GM19238 (cell line): ENCODE data around the gene STARD10.

ENCODE experiments used
- DNase-seq: peaks from one replicate; pipeline ENCODE4 v3.0.0; 2011; ENCODE audit warnings: low spot score; ENCODE audit not compliant: insufficient read length

STARD10 gene

GRCh38 chr11:72766152-72766902 lies 27.5 kb downstream of the STARD10 start:
- DNase-seq, result no peak

- no peak for DNase-seq
These were observed 29.3 kb downstream of the STARD10 start for GRCh38 chr11:72764503-72764902.

- DNase-seq, result no peak
These were observed 30.0 kb downstream of the STARD10 start for GRCh38 chr11:72763823-72764222.

GRCh38 chr11:72762641-72763304 lies 31.1 kb downstream of the STARD10 start:
- DNase-seq, result no peak

- DNase-seq, result no peak
These were observed 33.1 kb downstream of the STARD10 start for GRCh38 chr11:72760539-72761405.

GRCh38 chr11:72759468-72759985 lies 34.3 kb downstream of the STARD10 start:
- DNase-seq, result no peak

- DNase-seq, result no peak
These were observed 35.0 kb downstream of the STARD10 start for GRCh38 chr11:72758690-72759389.

GRCh38 chr11:72758304-72758689 lies 35.5 kb downstream of the STARD10 start:
- DNase-seq, result no peak

GRCh38 chr11:72755713-72756285 lies 38.0 kb downstream of the STARD10 start:
- no peak for DNase-seq

GRCh38 chr11:72754544-72755155 lies 39.2 kb downstream of the STARD10 start:
- DNase-seq, result no peak

- no peak for DNase-seq
These were observed 39.7 kb downstream of the STARD10 start for GRCh38 chr11:72754149-72754543.

- DNase-seq, result no peak
These were observed 40.3 kb downstream of the STARD10 start for GRCh38 chr11:72753341-72754148.

- DNase-seq, result peak; percentile 94
These were observed 41.5 kb downstream of the STARD10 start, which contains the start of gene ARAP1 for GRCh38 chr11:72752088-72752914. Gene ARAP1, minus strand, starts transcription at chr11:72752408. Its CDS starts 25,280 bp downstream, at chr11:72727128.

- DNase-seq, result no peak
These were observed 42.4 kb downstream of the STARD10 start for GRCh38 chr11:72751116-72752087.

- DNase-seq, result no peak
These were observed 43.2 kb downstream of the STARD10 start for GRCh38 chr11:72750556-72751115.

- DNase-seq, result no peak
These were observed 43.8 kb downstream of the STARD10 start for GRCh38 chr11:72750086-72750485.

- no peak for DNase-seq
These were observed 46.5 kb downstream of the STARD10 start for GRCh38 chr11:72747289-72747855.
